HG03025 (cell line): ENCODE measurements around the gene NDUFB6.
A peak's percentile ranks its signal among the peaks of the same experiment; 100 is the strongest.
"Not testable (repeated sequence)": the region's sequence is repeated elsewhere in the genome, so short reads cannot be mapped to it uniquely, and the experiment has no call there.

Experiments
- ATAC-seq: cut with Tn5 transposase; IDR thresholded peaks from one replicate; pipeline ENCODE4 v1.9.1; 2021; ENCODE audit warnings: mild to moderate bottlenecking, moderate library complexity; ENCODE audit not compliant: unreplicated experiment, low FRiP score

Gene NDUFB6

DNA sequence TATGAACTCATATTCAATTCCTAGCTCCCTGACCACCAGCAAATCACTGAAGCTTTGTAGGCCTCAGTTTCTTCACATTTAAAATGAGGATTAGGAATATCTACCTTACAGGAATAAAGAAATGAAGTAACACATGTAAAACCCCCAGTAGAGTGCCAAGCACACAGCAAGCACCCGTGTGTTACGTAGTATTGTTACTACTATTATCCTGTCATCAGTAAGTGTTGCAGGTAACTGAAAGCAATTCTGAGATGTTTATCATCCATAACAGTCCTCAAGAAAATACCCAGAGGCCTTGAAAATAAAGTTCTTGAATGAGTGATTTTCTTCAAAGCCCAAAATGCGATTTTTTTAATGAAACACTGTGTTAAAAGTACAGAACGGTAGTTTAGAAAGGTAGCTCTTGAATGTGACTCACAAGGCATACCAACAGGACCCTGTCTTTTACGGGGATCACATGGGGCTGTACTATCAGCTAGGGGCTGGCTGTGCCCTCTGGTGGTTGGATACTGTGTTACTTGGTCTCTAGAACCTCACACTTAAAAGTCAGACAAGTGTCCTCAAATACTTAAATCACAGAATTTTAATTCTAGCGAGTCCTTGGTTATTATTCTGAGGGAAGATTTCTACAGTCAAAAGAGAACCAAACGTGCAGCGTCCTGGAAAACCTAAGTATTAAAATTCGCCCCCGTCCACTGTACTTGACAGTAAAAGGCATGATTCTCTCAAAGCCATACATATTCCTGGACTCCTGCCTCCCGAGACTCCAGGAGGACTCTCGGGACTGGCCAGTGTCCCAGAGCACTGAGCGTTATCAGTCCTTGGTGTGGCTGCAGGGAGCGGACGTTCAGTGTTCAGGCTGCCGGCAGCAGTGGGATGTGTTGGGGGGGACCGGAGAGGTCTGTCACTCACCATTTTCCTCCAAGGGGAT is 725 bp downstream of the NDUFB6 start:
- peak; percentile 92 for ATAC-seq

DNA sequence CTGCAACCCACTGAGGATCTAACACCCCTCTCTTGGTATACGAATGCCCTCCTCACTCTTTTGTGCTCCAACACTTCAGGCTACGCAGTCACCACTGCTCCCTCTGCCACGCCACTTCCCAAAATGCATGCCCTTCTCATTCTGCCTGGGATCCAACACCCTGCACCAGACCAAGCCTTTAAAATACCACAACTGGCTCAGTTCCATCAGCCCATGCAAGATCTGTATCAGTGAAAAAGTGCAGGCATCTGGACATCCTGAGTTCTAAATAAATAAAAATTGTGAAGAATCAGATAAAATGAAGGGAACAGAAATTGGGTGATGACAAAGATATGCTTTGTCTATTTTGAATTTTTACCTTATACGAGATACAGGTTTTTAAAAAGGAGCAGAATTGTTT is 2.7 kb downstream of the NDUFB6 start:
- ATAC-seq, result no peak

DNA sequence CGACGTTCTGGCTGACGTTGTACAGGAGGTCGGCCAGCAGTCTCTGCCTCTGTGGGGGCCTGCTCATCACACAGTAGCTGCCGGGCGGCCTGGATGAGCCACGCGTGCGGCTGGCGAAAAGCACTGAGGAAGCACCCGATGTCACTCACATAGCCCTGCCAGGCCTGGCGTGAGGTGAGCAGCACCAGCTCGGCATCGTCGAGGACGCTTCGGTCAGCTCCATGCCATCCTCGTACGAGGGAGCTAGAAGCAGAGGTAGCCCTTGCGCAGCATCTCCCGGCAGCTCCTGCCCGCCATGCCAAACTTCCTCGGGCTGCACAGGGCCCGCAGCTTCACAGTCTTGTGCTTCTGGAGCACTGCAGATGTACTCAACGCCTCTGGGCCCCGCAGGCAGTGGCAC is 6.2 kb downstream of the NDUFB6 start:
- ATAC-seq, result no peak

DNA sequence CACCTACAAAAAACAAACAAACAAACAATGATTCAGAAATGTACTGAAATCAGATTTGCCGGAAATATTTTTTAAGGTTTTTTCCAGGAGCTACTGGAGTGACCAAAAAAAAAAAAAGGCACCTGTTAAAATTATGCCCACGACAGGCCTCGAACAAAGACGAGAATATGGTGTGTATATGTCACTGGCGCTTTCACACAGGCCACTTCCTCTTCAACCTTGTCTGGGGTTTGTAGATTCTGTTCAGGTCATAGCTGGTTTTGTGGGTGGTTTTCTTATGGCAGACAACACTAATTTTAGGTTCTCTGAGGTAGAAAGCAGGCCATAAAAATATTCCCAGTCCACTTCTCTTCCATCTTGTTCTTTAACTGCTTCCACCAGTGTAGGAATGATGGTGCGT is 7.0 kb downstream of the NDUFB6 start:
- ATAC-seq, result no peak

DNA sequence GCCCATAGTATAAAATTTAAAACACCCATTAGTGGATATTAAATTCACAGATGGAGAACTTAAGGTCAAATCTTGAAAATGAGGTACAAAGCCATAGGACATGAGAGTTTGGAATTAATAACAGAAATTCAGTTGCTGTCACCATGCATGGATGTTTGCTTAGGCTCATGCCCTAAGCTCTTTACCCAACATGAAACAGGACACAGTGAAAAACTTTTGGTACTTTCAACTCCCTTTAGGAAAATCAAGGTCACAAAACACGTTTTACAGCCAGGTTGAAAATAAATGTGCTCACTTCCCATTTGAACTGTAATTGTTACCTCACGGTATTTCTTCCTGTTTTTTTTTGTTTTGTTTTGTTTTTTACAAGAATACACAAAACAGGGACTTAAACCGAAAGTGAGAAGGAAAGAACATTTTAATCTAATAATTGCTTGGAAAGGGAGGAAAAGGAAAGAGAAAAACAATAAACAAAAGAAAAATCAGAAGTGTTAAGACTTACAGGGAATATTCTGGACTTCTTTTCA is 14.5 kb downstream of the NDUFB6 start:
- no peak for ATAC-seq

DNA sequence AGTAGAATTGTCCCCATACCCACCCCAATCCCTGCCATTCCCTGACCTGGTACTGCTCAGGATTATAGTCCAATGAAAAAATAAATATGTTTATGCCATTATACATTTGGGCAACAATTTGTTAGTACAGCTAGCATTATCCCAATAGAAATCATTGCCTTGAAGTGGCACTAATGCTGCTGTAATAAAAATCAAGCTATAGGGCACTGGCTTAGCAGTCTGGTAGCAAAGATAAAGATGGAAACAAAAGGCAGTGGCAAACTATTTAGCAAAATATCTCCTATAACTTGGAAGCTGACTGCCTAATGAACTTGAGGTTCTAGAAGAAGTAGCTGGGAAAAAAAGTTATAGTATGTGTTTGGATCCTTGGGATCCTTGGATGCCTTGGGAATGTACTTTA is 18.4 kb downstream of the NDUFB6 start:
- no peak for ATAC-seq

DNA sequence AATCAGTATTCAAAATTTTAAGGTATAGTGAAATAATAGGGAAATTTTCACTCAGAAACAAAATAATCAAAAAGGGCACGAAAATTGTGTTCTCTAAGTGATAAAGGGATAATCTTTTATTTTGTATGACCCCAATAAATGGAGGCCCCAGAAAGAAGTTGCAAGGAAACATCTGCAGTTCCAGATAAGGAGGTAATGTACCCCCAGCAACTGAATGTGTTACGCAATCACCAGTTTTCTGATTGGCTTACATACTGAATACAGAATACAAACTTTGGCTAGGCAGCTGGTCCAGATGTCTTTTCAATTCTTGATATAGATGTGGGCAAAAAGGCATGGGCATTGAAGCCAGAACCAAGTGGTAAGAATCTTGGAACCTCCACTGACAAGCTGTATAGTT is 18.9 kb downstream of the NDUFB6 start:
- no peak for ATAC-seq

DNA sequence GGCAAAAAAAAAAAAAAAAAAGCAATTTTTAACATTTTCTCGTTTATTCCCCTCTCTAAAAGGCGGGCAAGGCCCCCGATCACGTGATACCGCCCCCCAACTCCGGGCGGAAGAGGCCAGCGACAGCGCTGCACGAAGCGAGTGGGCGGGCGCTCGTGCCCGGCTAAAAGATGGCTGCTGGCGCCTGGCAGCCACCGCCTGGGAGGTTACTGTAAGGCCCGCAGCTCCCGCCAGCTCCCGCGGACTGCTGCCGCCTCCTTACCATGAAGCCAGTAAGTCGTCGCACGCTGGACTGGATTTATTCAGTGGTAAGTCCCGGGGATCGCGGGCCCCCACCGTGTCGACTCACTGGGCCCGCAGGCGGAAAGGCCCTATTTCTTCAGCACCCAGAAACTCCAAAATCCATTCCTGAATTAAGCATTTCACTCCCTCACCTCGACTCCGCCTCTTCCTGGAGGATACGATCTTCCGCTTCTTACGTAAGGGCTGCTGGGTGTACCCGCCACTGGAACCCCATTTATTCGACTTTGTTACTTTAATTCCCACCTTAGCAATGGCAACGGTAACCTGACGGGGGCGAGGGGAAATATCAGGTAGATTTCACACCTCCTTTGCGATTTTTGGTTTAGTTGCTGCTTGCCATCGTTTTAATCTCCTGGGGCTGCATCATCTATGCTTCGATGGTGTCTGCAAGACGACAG is 20.6 kb downstream of the NDUFB6 start, which contains the start of the genes SMIM27 and TOPORS:
Gene SMIM27 (plus strand): TSS at position 156 of the 701 bp plus-strand sequence. CDS start 108 bp downstream, at position 264.
Gene TOPORS (minus strand): TSS at position 415 of the 701 bp plus-strand sequence. CDS start 150 bp downstream, at position 265.
- peak; percentile 69 for ATAC-seq

DNA sequence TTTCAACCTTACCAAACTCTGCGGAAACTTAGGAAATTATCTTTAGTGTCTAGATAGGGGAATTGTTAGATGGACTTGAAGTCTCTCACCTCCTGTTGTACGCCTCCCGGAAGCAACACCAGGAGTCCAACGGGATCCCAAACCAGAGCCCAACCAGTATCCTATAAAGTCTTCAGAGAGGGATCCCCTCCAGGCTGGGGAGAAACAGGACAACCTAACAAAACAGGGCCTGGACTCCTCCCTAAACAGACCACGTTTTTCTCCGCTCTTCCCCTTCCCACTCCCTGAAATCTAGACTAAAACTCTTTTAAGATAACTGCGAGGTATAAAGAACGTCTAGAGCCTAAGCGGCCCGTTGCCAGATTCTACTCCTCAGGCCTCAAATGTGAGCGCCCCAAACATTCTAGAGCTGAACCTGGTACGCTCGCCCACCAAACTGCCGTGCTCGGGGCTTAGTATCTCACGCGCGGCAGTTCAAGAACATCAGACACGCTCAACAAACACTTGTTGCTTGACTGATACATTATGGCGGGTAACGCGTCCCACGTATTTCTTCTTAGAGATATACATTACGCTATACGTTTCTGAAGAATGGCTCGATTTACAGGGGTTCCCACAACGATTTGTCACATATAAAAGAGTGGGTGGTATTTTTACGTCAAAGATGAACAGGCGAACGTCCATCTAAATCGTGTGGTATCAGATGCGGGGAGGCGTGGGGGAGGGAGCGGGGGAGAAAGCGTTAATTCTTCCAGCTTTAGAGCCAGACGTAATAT is 21.5 kb downstream of the NDUFB6 start:
- ATAC-seq, result peak; percentile 2

DNA sequence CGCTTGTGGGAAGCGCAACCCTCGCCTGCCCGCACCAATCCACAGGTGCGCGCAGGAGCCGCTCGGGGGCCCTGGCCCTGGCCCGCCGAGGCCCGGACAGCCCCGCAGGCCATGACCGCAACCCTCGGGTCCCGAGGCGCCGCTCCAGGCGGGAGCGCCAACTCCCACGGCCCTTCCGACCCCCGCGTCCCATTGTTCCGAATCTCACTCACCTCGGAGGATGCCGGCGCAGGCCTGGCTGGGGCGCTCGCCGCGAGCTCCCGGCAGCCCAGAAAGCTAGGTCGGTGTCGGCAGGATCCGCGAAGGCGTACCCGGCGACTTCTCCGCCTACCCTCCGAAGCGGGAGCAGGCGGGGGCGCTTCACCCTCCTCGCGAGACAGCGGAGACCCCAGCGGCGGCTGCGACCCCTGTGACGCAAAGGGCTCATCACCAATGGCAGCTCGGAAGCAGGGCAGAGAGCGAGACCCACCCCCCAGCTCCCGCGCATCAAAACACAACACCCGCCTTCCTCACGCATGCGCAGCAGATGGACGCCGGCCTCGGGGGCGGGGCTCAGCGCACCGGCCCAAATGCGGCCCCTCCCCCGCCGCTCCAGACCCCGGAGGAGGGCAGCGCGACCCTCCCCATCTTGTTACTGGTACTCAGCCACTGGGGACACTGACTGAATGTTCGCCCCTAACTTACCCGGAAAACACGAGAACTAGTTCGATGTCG is 22.2 kb downstream of the NDUFB6 start:
- peak; percentile 65 for ATAC-seq

DNA sequence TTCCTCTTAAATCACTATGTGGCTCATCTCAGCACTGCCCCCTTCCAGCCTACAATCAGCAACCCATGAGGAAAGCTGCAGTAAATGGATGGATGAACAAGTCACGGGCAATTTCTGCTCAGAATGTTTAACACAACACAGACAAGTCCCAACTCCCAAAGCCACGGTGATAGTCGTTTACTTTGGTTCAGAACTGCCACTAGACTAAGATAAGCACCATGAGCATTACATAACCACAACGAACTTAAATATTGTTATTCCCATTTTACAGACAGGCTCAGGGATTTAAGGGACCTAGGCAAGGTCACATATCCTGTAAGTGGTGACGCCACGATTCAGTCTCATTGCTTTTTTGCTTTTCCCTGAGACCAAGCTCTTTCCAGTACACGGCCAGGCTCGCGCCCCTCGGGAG is 22.8 kb downstream of the NDUFB6 start:
- ATAC-seq, result no peak

DNA sequence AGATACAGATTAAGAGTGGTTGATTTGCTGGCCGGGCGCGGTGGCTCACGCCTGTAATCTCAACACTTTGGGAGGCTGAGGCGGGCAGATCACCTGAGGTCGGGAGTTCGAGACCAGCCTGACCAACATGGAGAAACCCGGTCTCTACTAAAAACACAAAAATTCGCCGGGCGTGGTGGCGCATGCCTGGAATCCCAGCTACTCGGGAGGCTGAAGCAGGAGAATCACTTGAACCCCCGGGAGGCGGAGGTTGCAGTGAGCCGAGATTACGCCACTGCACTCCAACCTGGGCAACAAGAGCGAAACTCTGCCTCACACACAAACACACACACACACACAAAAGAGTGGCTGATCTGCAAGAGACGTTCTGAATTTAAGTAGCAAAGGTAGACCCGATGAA is 24.7 kb downstream of the NDUFB6 start:
- not testable (repeated sequence) for ATAC-seq

DNA sequence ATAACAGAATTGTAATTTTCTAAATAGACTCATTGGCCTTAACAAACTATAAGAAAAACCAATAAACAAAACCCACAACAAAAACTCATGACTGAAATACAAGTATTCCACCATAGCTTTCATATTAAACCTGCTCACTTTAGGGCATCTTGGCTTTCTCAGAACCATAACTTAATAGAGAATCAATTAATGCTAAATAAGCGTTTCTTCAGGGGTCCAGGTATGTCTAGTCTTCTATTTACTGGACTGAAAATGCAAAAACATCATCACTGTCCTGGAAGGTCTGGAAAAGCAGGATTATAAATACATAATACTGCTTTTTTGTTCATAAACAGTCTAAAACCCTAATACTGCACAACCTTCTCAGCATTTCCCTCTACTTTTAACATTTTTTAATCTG is 27.1 kb downstream of the NDUFB6 start:
- ATAC-seq, result no peak

DNA sequence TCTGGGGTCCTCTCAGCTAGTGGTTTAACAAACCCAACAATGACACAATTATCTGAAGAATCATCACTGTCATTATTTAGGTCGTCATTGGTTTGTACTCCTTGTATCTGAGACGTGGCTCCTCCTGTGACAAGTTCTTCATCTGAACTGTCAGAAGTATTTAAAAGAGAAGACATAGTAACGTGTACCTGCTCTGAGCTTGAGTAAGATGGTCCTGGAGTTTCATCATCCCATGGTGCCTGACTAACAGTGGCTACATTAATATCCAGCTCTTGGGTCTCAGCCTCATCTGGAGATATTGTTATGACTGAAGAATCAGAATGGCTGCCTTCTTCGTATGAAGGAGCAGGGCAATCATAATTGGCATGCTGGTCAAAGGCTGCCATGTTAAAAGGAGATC is 29.9 kb downstream of the NDUFB6 start:
- no peak for ATAC-seq

DNA sequence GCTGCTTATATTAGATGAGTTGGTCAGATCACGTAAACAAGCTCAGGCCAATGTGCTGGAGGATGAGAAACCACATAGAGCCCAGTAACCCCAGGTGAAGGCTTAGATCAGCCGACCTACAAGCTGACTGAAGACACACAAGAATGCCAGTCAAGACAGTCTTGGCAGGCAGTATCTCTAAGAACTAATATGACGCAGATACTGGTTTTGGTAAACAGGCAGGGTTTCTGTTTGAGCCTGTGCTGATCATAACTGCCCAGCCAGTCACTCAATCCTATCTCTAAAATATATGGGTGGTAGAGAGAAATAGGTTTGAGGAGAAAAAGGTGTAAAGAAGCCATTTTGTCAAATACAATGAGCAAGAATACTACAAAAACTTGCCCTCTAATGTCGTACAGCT is 39.1 kb downstream of the NDUFB6 start:
- no peak for ATAC-seq

DNA sequence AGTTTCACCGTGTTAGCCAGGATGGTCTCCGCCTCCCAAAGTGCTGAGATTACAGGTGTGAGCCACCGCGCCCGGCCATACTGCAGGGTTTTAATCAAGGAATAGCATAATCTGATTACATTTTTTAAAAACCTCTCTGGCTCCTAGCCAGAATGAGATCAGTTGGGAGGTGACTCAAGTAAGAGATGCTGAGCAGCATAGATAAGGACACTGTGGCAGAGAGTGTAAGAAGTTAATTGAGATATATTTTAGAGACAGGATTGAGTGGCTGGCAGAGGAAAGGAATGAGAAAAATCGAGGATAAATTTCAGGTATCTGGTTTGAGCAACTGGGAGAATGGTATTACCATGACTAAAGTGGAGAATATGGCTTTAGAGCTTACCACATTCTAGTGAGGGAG is 39.6 kb downstream of the NDUFB6 start:
- no peak for ATAC-seq

DNA sequence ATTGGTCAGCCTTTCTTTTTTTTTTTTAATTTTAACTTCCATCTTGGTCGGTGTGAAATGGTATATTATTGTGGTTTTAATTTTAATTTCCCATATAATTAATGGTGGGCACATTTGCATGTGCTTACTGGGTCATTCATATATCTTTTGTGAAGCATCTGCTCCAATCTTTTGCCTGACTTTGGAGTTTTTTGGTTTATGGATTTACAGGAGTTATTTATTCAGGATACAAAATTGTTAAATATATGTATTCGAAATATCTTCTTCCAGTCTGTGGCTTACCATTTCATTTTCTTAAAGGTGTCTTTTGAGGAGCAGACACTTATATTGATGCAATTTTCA is 46.3 kb downstream of the NDUFB6 start:
- no peak for ATAC-seq

DNA sequence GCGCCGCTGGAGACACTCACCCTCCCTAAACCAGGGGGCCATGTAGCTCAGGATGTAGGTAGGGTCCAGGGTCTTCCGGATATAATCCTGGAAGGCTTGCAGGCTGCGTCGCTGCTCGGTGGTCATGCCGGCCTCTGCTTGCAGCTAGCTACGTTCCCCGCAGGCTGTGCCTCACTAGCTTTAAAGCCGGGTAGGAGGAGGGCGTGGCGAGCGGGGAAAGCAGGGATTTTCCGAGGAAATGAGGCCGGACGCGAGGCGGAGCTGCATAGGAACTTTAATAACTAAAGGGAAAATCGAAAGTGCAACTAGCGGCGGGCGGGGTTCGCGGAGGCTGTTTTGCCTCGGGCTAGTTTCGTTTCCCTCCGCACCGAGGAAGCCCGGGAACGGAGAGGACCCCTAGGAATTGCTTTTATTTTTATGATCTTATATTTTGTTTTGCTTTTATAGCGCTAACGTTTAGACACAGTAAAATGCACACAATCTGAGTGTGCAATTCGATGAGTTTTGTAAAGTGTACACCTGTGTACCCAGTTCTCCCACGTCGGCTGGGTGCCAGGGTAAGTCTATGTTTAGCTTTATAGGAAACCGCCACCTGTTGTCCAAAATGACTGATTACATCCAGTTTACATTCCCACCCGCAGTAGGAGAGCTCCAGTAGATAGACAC is 46.8 kb downstream of the NDUFB6 start, which contains the start of gene RIGI:
Gene RIGI (minus strand): TSS at position 156 of the 666 bp plus-strand sequence. CDS start 30 bp downstream, at position 126.
- ATAC-seq, result peak; percentile 72

DNA sequence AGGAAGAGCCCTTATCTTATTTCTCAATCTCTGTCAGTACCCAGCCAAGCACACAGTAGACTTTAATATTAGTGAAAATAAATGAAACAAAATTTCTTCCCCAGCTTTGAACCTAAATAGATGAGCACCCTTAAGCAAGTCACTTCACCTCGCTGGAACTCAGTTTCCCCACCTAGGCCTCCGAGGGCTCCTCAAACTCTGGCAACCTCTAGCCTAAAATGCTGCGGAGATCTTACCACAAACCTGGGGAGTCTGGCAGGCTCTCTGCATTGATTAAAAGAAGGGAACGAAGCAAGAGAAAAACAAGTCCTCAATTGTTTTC is 47.3 kb downstream of the NDUFB6 start:
- no peak for ATAC-seq
